Esophagus squamous epithelium (tissue), 5 donors: ENCODE data around the gene PRSS56. TPM values are rescaled to one million over a fixed set of nuclear protein-coding genes. Genes with fewer than 3 reads are reported as not detected.

Experiments used
- DNase-seq: peaks from one replicate; lab custom pipeline; 2025; lab: John Stamatoyannopoulos, UW
- H3K27ac ChIP-seq, 4 donors: fragments of 200-600 bp; sonication (generic); one replicate each; pipeline ENCODE4 v1.5.1; 2016 to 2019; ENCODE audit warnings: mild to moderate bottlenecking in 1 of 4
- H3K27me3 ChIP-seq, 4 donors: fragments of 200-600 bp; sonication (generic); 1 replicate in 3 of 4; 2 replicates in 1 of 4; pipeline versions ENCODE4 v1.5.1 to v1.6.0; 2017 to 2021; ENCODE audit warnings: antibody characterized with exemption in 1 of 4
- H3K36me3 ChIP-seq, 3 donors: fragments of 200-600 bp; sonication (generic); one replicate each; pipeline ENCODE4 v1.5.1; 2016 to 2019
- H3K4me1 ChIP-seq, 3 donors: fragments of 200-600 bp; sonication (generic); one replicate each; pipeline ENCODE4 v1.5.1; 2017 to 2019
- H3K4me3 ChIP-seq, 4 donors: fragments of 200-600 bp; sonication (generic); 1 replicate in 3 of 4; 2 replicates in 1 of 4; pipeline ENCODE4 v1.5.1; 2016 to 2019; ENCODE audit warnings: mild to moderate bottlenecking in 2 of 4, moderate library complexity in 1 of 4
- H3K9me3 ChIP-seq, 3 donors: fragments of 200-600 bp; sonication (generic); one replicate each; pipeline ENCODE4 v1.5.1; 2016 to 2019
- CTCF ChIP-seq, 6 experiments: fragments of 450-650 bp in 4 of 6; fragments of 200-600 bp in 2 of 6; sonication (generic) in 2 of 6; IDR thresholded peaks; one replicate each; pipeline ENCODE4 v1.5.1; 2016 to 2019; ENCODE audit warnings: antibody characterized with exemption in 6 of 6, mild to moderate bottlenecking in 4 of 6, moderate library complexity in 4 of 6
- POLR2A ChIP-seq, 4 donors: fragments of 450-650 bp; IDR thresholded peaks; one replicate each; pipeline ENCODE4 v1.6.1; 2017; ENCODE audit warnings: antibody characterized with exemption in 4 of 4, mild to moderate bottlenecking in 4 of 4, moderate library complexity in 3 of 4
- WGBS, 2 donors: methylation state at CpG; one replicate each; pipeline ENCODE4 v1.1.5; 2018; 5-methylcytosine and 5-hydroxymethylcytosine counted together
- intact Hi-C: fragments of 100-400 bp; cut with DNase I; formaldehyde crosslinking; loops from one replicate; pipeline ENCODE4 v1.15.0; 2022
- total RNA-seq, 4 donors: library from RNA; depleted of rRNA; stranded (reverse); fragments of >200 nt; gene quantifications; one replicate each; pipeline ENCODE4 v1.1.0, GENCODE V29; 2016
- donor health status: DM: yes; HTN: yes; CAD: no.

Gene PRSS56
- total RNA-seq, 4 donors from 2014 or later: not detected

GRCh38 chr2:232522623-232523401 is 2.6 kb downstream of the PRSS56 start:
- intact Hi-C loops: loop anchor here (5.0 kb wide), 1 partner anchor 76 kb away; no protein-coding TSS in a partner anchor
- no peak for TF ChIP-seq POLR2A (IDR thresholded peaks at IDR 0.05)
- TF ChIP-seq CTCF (IDR thresholded peaks at IDR 0.05): no peak
- Histone ChIP-seq H3K4me3 (peak overlapping the region in 2 of 4 donors; percentile 19 to 57), H3K9me3 (no peaks in the 10 kb centered on the region), H3K4me1 (peaks cover 17 to 39% (median 26%) of the 10 kb centered on the region in 3 donors), H3K27ac (no peak overlapping the region), H3K27me3 (peaks cover 19 to 96% (median 23%) of the 10 kb centered on the region in 4 donors), H3K36me3 (no peaks in the 10 kb centered on the region)
- no peak for DNase-seq
- 11 to 13% methylated on average over 7 to 17 of the region's 46 CpGs for whole genome bisulfite sequencing, 2 donors

- no peak for TF ChIP-seq POLR2A (IDR thresholded peaks at IDR 0.05)
- no peak for TF ChIP-seq CTCF (IDR thresholded peaks at IDR 0.05)
- intact Hi-C loops: loop anchor here (5.0 kb wide), 1 partner anchor 76 kb away; no protein-coding TSS in a partner anchor
- H3K4me3 ChIP-seq: peak overlapping the region in 1 of 4 donors; percentile 34
- H3K9me3 ChIP-seq: no peaks in the 10 kb centered on the region
- 20% methylated on average over 1 of the region's 16 CpGs; no CpG with 5 or more reads in 1 of the 2 donors for WGBS, 2 donors
- no peak for DNase-seq
- peaks cover 19 to 98% (median 23%) of the 10 kb centered on the region in 4 donors for H3K27me3 ChIP-seq
- no peaks in the 10 kb centered on the region for H3K36me3 ChIP-seq
- no peak overlapping the region for H3K27ac ChIP-seq
- peaks cover 17 to 39% (median 26%) of the 10 kb centered on the region in 3 donors for H3K4me1 ChIP-seq
Observed at GRCh38 chr2:232523402-232523681, 3.2 kb downstream of the PRSS56 start.

DNA sequence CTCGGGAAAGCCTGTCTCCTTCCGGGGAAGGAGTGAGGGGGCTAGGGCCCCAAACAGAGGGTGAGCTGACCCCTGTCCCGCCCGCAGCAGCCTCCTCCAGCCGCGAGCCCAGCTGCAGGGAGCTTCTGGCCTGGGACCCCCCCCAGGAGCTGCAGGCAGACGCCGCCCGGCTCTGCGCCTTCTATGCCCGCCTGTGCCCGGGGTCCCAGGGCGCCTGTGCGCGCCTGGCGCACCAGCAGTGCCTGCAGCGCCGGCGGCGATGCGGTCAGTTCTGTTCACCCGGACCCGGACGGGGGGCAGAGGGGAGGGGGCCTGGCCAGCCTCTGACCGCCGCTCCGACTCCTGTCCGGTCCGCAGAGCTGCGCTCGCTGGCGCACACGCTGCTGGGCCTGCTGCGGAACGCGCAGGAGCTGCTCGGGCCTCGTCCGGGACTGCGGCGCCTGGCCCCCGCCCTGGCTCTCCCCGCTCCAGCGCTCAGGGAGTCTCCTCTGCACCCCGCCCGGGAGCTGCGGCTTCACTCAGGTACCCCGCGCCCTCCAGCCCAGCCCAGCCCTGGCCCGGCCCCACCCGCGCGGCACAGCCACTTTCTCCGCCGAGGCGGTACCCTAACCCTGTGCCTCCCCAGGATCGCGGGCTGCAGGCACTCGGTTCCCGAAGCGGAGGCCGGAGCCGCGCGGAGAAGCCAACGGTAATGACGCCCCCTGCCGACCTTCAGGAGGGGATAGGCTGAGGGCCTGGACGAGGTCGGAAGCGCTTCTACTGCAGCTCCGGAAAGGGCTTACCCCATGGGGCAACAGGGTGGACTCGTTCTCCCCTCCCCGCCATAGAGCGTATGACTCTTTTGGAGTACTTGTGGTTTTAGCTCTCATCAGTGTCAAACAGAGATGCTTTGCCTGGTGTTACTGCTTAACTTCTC is 3.8 kb downstream of the PRSS56 start:
- Histone ChIP-seq H3K27ac (no peak overlapping the region), H3K4me1 (peaks cover 17 to 39% (median 26%) of the 10 kb centered on the region in 3 donors), H3K36me3 (no peaks in the 10 kb centered on the region), H3K4me3 (peak overlapping the region in 2 of 4 donors; percentile 34 to 55), H3K27me3 (peaks cover 19 to 98% (median 23%) of the 10 kb centered on the region in 4 donors), H3K9me3 (no peaks in the 10 kb centered on the region)
- 20% methylated on average over 5 of the region's 75 CpGs; no CpG with 5 or more reads in 1 of the 2 donors for WGBS, 2 donors
- no peak for DNase-seq
- intact Hi-C loops: loop anchor here (5.0 kb wide), 1 partner anchor 77 kb away; no protein-coding TSS in a partner anchor
- no peak for TF ChIP-seq POLR2A (IDR thresholded peaks at IDR 0.05)
- no peak for TF ChIP-seq CTCF (IDR thresholded peaks at IDR 0.05)

GRCh38 chr2:232524771-232525170 is 4.6 kb downstream of the PRSS56 start:
- no peak for DNase-seq
- Histone ChIP-seq H3K9me3 (no peaks in the 10 kb centered on the region), H3K27ac (no peak overlapping the region), H3K27me3 (peaks cover 19 to 93% (median 23%) of the 10 kb centered on the region in 4 donors), H3K4me1 (peaks cover 17 to 39% (median 26%) of the 10 kb centered on the region in 3 donors), H3K4me3 (no peak overlapping the region), H3K36me3 (no peaks in the 10 kb centered on the region)
- WGBS, 2 donors: 60 to 100% methylated on average over 1 to 4 of the region's 6 CpGs
- no peak for TF ChIP-seq CTCF (IDR thresholded peaks at IDR 0.05)
- no peak for TF ChIP-seq POLR2A (IDR thresholded peaks at IDR 0.05)
- intact Hi-C loops: loop anchor here (5.0 kb wide), 1 partner anchor 77 kb away; no protein-coding TSS in a partner anchor
